GM12892 (cell line): ENCODE results near the gene HNRNPUL2.

Experiments
- POLR2A ChIP-seq: IDR thresholded peaks from 2 replicates; pipeline ENCODE4 v1.6.1; 2011; ENCODE audit warnings: low read depth, low read length, control low read depth
- POLR2AphosphoS5 ChIP-seq: IDR thresholded peaks from 2 replicates; pipeline ENCODE4 v1.6.1; 2011; ENCODE audit warnings: low read depth, low read length, control low read depth
- TAF1 ChIP-seq: IDR thresholded peaks from 2 replicates; pipeline ENCODE4 v1.6.1; 2011; ENCODE audit warnings: low read depth, mild to moderate bottlenecking, control low read depth, low read length, borderline replicate concordance

DNA sequence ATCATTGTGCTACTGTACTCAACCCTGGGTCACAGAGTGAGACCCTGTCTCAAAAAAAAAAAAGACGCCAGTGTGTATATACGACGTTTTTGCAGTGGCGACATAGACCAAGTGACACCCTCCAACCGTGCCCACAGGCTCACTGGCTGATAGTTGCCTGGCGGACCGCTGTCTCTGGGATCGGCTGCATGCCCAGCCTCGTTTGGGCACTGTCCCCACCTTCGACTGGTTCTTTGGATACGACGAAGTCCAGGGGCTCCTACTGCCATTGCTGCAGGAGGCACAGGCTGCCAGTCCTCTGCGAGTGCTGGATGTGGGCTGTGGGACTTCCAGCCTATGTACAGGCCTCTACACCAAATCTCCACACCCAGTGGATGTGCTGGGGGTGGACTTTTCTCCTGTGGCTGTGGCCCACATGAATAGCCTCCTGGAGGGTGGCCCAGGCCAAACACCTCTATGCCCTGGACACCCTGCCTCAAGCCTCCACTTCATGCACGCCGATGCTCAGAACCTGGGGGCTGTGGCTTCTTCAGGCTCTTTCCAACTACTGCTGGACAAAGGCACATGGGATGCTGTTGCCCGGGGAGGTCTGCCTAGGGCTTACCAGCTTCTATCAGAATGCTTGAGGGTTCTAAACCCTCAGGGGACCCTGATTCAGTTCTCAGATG lies 60.9 kb downstream of the HNRNPUL2 start:
- TF ChIP-seq POLR2A (peak; percentile 37), TAF1 (no peak), POLR2AphosphoS5 (peak; percentile 69)
